NCI-H128 (cell line): ENCODE measurements around the gene THOC6.
"Not testable (repeated sequence)": the region's sequence is repeated elsewhere in the genome, so short reads cannot be mapped to it uniquely, and the experiment has no call there.

Experiments used
- DNase-seq: peaks from one replicate; lab custom pipeline; 2025; ENCODE audit not compliant: unreplicated experiment; lab: John Stamatoyannopoulos, UW

Gene THOC6

DNA sequence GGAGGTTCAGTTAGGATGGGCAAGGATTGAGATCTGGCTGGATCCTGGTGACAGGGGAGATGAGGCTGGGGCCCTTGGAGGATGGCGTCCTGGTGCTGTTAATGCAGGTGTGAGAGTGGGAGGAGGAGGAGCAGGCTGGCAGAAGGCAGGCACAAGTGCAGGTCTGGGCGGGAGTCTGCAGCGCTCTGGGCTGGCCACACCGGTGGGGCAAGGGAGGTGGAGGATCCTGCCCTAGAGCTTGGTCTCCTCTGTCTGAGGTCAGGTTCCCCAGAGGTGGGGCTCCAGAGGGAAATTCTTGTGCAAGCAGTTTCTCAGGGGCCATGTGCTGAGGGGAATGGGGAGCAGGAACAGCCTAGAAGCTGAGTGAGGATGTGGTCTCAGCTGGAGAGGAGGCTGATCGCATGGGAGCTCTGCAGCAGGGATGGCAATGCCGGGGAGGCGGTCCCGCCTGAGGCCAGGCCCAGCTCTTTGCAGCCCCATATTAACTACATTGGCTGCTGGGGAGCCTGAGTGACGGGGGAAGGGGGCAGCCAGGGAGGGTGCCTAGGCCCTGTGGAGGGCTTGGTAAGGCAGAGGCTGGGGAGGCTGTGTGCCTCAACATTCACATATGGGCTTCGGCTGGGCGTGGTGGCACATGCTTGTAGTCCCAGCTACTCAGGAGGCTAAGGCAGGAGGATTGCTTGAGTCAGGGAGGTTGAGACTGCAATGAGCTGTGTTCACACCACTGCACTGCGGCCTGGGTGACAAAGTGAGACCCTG lies 28.9 kb downstream of the THOC6 start:
- not testable (repeated sequence) for DNase-seq

DNA sequence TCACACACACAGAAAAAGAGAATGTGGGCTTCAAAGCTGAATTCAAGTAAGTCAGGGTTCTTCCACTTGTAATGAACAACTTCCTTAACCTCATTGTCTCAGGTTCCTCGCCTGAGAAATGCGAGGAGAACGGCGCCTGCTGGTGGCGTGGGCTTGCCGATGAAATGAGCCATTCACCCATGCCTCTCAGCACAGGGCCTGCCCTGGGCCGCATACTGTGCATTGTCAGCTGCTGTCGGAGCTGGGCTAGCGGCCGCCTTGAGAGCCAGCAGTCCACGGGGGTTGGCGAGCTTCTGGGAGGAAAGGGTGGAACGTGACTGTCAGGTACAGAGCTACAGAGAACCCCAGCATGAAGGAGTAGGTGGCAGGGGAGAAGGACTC lies 29.5 kb downstream of the THOC6 start:
- DNase-seq: not testable (repeated sequence)

DNA sequence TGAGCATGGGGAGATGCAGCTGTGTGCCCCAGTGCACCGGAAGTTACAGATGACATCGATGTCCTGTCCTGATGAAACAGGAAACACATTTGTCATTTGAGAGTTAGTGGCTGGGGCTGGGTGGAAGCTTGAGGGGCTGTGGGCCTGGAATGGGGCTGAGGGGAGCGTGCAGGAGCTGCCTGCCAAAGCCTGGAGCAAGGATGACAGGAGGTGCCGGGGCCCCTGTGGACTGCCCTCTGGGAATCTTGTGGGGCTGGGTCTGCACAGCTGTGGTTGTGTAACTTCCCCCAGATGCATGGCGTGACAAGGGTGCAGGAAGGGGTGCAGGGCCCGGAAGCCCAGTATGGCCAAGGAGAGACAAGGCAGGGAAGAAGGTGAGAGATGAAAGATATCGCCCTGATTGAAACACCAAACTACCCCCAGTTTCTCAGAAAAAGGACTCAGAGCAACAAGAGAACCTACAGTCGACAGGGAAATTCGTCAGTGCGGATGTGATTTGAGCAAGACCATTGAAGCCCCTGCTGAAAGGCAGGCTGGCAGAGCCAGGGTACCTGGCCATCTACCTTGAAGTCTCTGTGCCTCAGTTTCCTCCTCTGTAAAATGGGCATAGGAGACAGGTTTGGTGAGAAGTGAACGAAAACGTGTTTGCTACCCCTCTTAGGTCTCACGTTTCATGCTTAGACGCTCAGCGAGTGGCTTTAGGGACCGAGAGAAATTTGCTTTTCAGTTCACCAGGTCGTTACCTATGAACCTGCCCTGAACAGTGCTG lies 31.3 kb downstream of the THOC6 start:
- DNase-seq: no peak

DNA sequence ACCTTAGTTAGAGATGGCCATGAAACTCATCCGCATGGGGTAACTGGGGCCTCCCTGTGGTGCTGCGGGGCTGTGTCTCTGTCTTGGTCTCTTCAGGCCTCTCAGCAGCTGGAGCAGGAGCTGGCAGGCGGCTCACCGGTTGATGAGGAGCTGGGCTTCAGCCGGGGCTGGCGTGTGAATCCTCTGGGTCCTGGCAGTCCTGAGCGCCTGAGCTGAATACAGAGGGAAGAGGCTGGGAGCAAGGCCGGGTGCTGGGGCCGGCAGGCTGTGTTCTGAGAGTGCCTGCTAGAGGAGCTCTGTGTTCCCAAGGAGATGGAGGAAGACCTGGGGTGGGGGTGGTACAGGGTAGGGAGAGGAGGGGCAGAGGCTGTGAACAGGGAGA lies 31.9 kb downstream of the THOC6 start:
- not testable (repeated sequence) for DNase-seq

DNA sequence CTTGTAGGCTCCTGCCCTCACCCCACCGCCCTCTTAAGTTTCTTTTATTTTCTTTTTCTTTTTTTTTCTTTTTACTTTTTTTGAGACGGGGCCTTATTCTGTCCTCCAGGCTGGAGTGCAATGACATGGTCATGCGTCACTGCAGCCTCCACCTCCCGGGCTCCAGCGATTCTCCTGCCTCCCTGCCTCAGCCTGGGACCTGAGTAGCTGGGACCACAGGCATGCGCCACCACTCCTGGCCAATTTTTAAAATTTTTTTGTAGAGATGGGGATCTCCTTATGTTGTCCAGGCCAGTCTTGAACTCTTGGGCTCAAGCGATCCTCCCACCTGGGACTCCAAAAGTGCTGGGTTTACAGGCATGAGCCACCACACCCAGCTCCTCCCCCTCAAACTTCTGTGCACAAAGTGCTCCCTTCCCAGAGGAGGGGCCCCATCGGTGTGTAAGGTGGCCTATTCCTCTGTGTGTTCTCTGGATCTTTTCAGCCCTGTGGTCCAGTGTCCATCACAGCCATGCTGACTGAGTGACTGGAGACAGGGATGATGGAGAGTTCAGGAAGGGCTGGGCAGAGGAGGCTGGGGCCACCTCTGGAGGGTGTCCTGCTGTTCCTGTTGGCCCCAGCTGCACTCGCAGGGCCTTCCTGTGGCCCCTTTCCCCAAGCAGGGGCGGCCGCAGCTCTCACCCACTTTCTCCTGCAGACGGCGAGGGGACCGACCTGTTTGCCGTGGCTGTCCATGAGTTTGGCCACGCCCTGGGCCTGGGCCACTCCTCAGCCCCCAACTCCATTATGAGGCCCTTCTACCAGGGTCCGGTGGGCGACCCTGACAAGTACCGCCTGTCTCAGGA lies 32.7 kb downstream of the THOC6 start:
- no peak for DNase-seq

DNA sequence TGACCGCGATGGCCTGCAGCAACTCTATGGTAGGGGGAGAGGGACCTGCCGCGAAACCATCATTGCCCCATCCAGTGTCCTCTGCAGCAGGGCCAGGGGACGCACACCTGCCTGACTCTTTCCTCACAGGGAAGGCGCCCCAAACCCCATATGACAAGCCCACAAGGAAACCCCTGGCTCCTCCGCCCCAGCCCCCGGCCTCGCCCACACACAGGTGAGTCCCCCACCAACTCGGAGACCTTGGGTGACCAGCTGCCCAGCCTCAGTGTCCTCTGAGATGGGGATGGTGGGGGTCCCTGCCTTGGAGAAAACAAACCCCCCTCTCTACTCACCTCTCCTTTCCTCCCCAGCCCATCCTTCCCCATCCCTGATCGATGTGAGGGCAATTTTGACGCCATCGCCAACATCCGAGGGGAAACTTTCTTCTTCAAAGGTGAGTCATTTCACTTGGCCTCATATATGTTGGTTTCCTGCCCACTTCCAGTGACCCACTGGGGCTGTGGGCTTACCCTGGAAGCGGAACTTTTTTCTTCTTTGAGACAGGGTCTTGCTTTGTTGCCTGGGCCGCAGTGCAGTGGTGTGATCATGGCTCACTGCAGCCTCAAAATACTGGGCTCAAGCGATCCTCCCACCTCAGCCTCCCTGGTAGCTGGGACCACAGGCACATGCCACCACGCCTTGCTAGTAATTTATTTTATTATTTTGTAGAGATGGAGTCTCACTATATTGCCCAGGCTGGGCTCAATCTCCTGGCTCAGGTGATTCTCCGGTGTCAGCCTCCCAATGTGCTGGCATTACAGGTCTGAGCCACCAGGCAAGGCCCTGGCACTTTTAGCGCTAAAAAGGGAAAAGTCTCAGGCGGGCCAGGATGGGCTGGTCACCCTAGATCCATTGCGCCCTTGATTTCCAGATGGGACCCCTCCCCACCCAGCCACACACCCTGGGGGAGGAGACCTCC lies 33.6 kb downstream of the THOC6 start:
- DNase-seq: no peak

DNA sequence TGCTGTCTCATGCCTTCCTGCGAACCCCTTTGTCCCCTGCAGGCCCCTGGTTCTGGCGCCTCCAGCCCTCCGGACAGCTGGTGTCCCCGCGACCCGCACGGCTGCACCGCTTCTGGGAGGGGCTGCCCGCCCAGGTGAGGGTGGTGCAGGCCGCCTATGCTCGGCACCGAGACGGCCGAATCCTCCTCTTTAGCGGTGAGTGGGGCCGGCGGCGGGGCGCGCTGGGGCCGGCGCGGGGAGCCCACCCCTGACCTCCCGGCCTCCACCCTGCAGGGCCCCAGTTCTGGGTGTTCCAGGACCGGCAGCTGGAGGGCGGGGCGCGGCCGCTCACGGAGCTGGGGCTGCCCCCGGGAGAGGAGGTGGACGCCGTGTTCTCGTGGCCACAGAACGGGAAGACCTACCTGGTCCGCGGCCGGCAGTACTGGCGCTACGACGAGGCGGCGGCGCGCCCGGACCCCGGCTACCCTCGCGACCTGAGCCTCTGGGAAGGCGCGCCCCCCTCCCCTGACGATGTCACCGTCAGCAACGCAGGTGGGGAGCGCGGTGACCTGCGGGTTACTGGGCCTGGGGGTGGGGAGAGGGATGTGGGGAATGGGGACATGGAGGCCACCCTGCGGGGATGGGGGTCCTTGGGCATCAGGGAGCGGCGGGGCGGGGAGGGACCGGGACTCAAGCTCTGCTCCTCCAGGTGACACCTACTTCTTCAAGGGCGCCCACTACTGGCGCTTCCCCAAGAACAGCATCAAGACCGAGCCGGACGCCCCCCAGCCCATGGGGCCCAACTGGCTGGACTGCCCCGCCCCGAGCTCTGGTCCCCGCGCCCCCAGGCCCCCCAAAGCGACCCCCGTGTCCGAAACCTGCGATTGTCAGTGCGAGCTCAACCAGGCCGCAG lies 34.5 kb downstream of the THOC6 start:
- no peak for DNase-seq

DNA sequence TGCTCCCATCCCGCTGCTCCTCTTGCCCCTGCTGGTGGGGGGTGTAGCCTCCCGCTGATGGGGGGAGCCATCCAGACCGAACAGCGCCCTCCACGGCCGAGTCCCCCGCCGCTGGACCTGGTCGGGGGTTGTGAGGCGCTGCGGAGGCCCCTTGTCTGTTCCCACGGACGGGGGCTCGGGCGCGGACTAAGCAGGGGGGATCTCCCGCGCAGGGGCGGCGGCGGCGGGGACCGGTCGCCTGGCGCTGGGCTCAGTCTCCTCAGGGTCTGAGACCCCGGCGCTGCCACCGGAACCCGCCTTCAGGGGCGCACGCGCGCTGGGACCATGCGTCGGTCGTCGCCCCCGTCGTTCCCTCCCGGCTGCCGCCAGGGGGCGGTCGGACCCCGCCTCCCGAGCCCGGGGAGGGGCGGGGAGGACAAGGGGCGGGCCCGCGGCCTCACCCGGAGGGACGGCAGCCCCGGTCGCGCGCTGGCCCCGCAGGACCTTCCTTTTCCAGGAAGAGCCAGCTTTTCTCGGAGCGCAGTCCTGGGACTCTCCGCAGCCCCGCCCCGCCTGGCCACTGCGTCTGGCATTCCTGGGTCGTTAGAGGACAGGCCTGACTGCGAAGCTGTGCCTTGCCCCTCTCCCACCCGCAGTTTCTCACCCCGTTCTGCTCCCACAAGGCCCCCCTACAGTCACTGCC lies 35.3 kb downstream of the THOC6 start:
- DNase-seq: peak; percentile 32

DNA sequence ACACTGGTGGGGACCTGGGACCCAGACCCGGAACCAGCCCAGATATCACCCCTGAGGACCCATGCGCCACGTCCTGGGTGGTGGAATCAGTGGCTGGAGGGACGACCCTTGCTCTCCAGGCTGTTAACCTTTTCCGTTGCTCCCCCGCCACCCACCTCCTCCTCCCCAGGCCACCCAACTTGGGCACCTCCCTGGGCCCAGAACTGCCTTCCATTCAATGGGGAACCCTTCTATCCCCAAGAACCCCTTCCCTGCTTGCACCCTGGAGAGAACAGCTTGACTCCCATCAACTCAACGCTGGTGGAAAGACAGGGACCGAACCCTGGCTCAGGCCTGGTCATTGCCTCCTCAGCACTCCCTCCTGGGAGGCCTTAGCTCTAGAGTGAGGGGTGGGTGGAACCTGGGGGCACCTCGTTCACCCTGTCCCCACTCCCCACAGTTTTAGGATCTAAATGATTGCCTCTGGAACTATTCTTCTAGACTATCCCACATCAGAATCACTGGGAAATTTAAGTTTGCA lies 35.9 kb downstream of the THOC6 start:
- DNase-seq: no peak

DNA sequence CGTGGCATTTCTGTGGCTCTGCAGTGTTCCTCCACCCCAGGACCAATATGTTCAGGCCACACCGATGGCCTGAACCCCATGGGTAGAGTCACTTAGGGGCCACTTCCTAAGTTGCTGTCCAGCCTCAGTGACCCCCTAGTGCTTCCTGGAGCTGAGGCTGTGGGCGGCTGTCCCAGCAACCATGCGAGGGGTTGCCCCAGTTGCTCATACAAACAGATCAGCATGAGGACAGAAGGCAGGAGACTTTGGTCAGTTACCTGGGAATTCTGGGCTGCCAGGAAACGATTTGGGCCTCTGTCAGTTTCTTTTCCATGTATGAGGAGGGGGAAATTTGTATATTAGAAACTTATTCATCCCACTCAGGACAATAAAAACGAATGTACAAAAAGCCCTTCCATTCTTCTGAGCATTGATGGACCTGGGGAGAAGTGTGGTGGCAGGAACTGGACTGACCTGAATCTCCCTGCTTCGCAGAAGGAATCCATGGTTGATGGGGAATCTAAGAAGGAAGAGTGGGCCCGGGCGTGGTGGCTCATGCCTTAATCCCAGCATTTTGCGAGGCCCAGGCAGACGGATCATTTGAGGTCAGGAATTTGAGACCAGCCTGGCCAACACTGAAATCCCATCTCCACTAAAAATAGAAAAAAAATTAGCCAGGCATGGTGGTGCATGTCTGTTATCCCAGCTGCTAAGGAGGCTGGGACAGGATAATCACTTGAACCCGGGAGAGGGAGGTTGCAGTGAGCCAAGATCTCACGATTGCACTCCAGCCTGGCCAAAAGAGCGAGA lies 36.7 kb downstream of the THOC6 start:
- no peak for DNase-seq

DNA sequence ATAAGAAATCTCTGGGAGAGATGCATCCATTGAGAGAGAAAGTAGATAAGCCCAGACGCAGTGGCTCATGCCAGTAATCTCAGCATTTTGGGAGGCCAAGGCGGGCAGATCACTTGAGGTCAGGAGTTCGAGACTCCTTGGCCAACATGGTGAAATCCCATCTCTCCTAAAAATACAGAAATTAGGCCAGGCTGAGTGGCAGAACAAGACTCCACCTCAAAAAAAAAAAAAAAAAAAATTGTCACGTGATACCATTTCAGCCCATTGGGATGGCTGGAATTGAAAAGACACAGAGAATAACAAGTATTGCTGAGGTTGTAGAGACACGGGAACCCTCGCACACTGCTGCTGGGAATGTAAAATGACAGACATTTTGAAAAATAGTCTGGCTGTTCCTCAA lies 38.7 kb downstream of the THOC6 start:
- DNase-seq: no peak

DNA sequence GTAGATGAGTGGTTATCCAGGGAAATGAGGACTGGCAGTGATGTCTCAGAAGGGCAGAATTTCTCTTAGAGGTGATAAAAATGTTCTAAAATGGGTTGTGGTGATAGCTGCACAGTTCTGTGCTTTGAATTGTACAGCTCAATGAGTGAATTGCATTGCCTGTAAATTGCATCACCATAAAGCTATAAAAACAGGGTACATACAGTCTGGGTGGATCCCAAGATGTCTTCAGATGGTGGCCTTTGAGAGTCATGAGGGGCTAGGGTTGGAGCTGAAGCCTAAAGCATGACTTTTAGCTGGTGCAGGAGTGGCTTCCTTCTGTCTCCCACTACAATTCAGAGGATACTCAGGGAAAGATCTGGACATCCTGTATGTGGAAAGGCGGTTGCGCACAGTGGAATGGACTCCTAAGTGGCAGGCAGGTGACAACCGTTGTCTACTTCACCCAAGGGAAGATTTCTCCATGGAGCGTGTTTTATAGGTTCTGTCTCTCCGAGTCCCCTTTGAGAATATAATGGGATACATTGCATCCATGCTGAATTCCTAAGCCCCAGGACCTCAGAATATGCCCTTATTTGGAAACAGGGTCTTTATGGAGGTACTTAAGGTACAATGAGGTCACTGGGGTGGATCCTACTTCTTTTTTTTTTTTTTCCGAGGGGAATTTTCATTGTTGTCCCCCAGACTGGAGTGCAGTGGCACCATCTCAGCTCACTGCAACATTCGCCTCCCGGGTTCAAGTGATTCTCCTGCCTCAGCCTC lies 40.0 kb downstream of the THOC6 start:
- no peak for DNase-seq

DNA sequence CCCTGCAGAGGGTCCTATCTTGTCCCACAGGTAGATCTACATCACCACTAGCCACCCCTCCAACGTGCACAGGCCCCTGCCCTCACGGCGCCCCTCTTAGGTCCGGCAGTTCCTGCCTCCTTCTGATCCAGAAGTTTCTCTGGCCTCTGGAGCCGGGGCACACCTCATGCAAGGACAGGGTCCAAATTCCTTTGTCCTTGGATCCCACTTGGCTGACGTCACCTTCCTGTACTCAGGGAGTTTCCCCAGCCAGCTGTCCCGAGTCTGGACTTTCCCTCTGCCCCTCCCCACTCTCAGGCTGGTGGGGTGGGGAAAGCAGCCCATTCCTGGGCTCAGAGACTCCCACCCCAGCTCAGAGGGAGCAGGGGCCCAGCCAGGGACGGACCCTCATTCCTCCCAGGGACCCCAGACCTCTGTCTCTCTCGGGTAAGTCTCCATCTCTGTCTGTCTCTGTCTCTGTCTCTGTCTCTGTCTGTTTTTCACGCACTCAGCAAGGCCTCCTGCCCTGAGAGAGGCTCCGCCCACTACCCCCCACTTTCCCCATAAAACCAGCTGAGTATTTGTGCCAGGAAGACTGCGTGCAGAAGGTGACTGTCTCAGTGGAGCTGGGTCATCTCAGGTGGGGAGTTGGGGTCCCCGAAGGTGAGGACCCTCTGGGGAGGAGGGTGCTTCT lies 41.4 kb downstream of the THOC6 start, which contains the start of gene IL32:
Gene IL32 (plus strand): TSS at position 572 of the 673 bp plus-strand sequence. CDS start 172 bp downstream, outside the sequence.
- no peak for DNase-seq

DNA sequence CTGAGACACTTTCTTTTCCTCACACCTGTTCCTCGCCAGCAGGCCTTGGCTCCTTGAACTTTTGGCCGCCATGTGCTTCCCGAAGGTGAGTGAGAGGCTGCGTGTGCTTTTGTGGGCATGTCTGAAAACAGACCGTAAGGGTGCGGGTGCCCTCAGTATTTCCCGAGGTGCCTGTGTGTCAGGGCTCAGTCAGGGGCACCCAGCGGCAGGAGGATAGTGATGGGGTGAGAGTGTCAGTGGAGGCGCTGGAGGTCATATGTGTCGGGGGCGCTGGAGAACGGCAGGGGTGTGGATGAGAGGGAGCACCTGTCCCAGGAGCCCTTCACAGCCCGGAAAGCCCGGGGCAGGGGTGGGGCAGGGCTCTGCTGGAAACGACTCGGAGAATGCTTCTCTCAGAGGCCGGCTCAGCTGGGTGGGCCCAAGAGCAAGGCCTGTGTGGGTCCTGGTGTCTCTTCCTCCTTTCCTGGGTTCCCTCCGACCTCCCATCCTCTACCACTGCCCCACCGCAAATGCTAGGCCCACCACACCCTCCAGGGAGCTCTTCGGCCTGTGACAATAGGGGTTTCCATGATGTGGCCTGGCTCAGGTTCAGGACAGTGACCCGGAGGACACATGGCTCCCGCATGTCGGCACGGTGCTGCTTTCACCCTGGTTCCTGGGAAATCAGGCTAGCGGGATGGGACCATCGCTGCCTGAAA lies 42.1 kb downstream of the THOC6 start:
- no peak for DNase-seq

DNA sequence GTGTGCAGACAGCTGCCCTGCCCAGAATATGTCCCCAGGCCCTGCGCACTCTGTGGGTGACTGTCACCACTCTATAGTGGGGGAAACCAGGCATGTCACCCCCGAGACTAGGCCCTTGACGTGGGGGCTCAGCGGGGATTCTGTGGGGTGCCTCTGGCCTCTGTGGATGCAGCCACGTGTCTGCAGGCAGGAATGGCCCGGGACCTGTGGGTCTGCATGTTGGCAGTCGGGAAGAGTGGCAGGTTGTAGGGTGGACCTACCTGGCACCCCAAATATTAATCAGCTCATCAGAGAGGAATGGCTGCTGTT lies 42.6 kb downstream of the THOC6 start:
- no peak for DNase-seq

DNA sequence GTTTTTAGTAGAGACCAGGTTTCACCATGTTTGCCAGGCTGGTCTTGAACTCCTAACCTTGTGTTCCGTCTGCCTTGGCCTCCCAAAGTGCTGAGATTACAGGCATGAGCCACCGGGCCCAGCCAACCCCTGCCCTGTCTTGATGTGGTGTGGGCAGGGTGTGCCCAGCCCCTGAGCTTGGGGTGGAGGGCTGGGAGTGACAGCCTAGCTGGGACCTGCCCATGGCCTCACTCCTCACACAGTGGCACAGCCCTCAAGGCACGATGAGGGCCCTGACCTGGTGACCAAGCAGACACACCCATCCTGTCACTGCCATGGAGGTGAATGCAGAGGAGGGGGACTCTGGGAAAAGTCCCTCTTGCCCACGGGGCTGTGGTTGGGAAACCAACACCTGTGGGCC lies 44.7 kb downstream of the THOC6 start:
- no peak for DNase-seq
